Stimulated activated CD8-positive, alpha-beta memory T cell treated with anti-CD3 and anti-CD28 coated beads, Interleukin-7, amount 100 ng/mL, for 1 hour (primary cell): ENCODE results near the gene FILIP1L.

Experiments used
- DNase-seq, 2 donors: peaks; one replicate each; pipeline ENCODE4 v3.0.0-alpha.2; 2020; ENCODE audit warnings: low read depth in 2 of 2

Gene FILIP1L

GRCh38 chr3:99803297-99803696, 311.0 kb downstream of the FILIP1L start:
- no peak for DNase-seq

- DNase-seq, result no peak
Measured at GRCh38 chr3:99799422-99799821, 314.9 kb downstream of the FILIP1L start.

- no peak for DNase-seq
Measured at GRCh38 chr3:99795573-99795972, 318.7 kb downstream of the FILIP1L start.

GRCh38 chr3:99794485-99794884, 319.8 kb downstream of the FILIP1L start:
- DNase-seq, result no peak

- DNase-seq, result no peak
Measured at GRCh38 chr3:99789011-99789721, 325.1 kb downstream of the FILIP1L start.
